ENCODE measurements around the gene CDK10.

The CDK10 gene

GRCh38 chr16:89720551-89720812, 34.0 kb downstream of the CDK10 start:
- TF ChIP-seq, protein P1, sequence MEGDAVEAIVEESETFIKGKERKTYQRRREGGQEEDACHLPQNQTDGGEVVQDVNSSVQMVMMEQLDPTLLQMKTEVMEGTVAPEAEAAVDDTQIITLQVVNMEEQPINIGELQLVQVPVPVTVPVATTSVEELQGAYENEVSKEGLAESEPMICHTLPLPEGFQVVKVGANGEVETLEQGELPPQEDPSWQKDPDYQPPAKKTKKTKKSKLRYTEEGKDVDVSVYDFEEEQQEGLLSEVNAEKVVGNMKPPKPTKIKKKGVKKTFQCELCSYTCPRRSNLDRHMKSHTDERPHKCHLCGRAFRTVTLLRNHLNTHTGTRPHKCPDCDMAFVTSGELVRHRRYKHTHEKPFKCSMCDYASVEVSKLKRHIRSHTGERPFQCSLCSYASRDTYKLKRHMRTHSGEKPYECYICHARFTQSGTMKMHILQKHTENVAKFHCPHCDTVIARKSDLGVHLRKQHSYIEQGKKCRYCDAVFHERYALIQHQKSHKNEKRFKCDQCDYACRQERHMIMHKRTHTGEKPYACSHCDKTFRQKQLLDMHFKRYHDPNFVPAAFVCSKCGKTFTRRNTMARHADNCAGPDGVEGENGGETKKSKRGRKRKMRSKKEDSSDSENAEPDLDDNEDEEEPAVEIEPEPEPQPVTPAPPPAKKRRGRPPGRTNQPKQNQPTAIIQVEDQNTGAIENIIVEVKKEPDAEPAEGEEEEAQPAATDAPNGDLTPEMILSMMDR (conservative IDR thresholded peaks at IDR 0.05), result no peak
- TF ChIP-seq ZFX (IDR thresholded peaks at IDR 0.05), result no peak
- H3K27ac ChIP-seq, result peak overlapping the region; percentile 85

- H3K27ac ChIP-seq, result peak within 1 kb of the TSS; percentile 85
- TF ChIP-seq, protein P1 (conservative IDR thresholded peaks at IDR 0.05), result no peak
- TF ChIP-seq ZFX (IDR thresholded peaks at IDR 0.05), result peak; percentile 38; the same call in 1 of the 2 replicates
Observed at GRCh38 chr16:89720813-89721545, 34.5 kb downstream of the CDK10 start, which contains the start of the genes VPS9D1 and ZNF276. VPS9D1 (minus strand) TSS chr16:89720898; CDS start chr16:89720861, 37 bp downstream. ZNF276 (plus strand) TSS chr16:89721537; CDS start chr16:89721641, 104 bp downstream.

GRCh38 chr16:89721546-89722391, 35.3 kb downstream of the CDK10 start:
- peak overlapping the region; percentile 85 for H3K27ac ChIP-seq

DNA sequence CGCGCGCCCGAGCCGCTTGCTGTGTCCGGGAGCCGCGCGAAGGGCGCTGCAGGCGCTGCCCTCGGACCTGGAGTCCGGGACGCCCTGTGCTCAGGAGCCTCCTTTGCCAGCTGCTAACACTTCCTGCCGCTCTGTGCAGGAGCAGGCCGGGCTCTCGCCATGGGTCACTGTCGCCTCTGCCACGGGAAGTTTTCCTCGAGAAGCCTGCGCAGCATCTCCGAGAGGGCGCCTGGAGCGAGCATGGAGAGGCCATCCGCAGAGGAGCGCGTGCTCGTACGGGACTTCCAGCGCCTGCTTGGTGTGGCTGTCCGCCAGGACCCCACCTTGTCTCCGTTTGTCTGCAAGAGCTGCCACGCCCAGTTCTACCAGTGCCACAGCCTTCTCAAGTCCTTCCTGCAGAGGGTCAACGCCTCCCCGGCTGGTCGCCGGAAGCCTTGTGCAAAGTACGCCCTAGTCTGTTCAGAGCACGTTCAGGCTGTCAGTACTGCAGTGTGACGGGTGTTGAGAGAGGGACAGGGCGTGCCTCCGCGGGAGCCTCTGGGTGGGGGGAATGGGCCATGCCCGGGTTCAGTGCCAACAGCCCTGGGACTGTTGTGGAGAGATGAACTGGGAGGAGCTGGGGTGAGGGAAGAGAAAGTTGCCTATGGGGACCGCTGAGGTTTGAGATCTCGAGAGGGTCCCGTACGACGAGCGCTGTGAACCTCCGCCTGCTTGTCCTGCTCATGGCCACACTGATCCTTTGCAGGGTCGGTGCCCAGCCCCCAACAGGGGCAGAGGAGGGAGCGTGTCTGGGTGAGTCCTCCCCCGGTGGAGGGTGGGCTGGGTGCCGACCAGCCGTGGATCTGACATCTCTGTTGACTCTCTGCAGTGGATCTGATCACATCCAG, 36.1 kb downstream of the CDK10 start:
- H3K27ac ChIP-seq, result peak overlapping the region; percentile 85

More at GRCh38 chr16:89721546-89722391, 35.3 kb downstream of the CDK10 start:
- TF ChIP-seq ZFX (IDR thresholded peaks at IDR 0.05), result 0 out of 2 replicates have a peak, but pooled peaks have one; percentile 42
- TF ChIP-seq, protein P1 (conservative IDR thresholded peaks at IDR 0.05), result no peak

GRCh38 chr16:89723279-89724250, 37.1 kb downstream of the CDK10 start:
- TF ChIP-seq ZFX (IDR thresholded peaks at IDR 0.05), result no peak
- TF ChIP-seq, protein P1 (conservative IDR thresholded peaks at IDR 0.05), result no peak

More for the DNA sequence above, 36.1 kb downstream of the CDK10 start:
- no peak for TF ChIP-seq ZFX (IDR thresholded peaks at IDR 0.05)
- TF ChIP-seq, protein P1 (conservative IDR thresholded peaks at IDR 0.05), result no peak

More at GRCh38 chr16:89723279-89724250, 37.1 kb downstream of the CDK10 start:
- peak overlapping the region; percentile 85 for H3K27ac ChIP-seq

All from C4-2B (cell line).